GM19438 (cell line): ENCODE measurements around the gene IFT122.
"Not testable (repeated sequence)": the region's sequence is repeated elsewhere in the genome, so short reads cannot be mapped to it uniquely, and the experiment has no call there.

Experiments
- ATAC-seq: cut with Tn5 transposase; IDR thresholded peaks from one replicate; pipeline ENCODE4 v1.9.1; 2021; ENCODE audit warnings: low read depth; ENCODE audit not compliant: unreplicated experiment

IFT122 gene

DNA sequence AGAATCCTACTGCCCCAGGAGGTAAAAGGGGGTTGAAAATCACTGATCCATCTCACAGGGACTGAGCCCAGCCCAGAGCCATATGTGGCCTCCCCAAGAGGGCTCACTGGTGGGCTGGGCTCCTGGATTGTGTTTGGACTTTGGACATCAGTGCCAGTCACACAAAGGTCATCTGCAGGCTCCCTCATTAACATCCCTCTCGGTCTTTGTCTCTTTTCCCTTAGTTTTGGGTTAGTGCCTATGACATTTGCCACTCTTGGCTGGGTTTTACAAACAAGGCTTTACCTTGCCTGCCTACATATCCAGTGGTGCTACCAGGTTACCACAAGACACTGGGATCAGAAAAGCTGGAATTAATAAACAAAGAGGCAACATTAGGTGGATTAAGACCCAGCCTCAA, 27.9 kb downstream of the IFT122 start:
- no peak for ATAC-seq

DNA sequence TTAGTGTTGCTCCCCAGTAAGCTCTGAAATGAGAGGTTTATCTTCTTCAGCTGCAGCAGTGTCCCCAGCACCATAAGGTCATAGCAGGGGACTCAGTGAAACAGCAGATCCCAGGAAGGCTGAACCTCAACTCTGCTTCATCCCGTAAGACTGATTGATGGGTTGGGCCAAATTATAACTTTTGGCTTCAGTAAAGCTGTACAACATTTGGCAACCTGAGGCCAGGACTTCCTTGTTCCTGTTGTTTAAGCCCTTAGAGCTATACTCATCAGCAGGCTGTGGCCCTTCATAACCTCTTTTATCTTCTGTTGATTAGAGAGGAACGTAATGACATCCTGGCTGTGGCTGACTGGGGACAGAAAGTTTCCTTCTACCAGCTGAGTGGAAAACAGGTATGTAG, 29.0 kb downstream of the IFT122 start:
- no peak for ATAC-seq

DNA sequence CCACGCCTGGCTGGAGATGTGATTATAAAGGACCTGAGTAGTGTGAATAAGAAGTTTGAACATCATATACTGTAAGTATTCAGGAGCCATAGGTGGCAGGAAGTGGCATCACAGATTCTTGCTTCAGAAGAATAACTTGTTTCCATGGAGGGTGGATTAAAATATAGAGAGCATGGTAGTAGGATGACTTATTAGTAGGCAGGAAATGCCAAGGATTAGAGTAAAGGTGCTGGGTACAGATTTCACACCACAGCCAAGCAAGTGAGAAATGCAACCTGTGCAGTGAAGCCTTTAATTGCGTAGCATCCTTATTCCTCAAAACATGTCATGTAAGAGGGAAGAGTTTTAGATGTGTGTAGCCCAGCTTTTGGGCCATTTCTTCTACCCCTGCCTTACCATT, 30.8 kb downstream of the IFT122 start:
- no peak for ATAC-seq

DNA sequence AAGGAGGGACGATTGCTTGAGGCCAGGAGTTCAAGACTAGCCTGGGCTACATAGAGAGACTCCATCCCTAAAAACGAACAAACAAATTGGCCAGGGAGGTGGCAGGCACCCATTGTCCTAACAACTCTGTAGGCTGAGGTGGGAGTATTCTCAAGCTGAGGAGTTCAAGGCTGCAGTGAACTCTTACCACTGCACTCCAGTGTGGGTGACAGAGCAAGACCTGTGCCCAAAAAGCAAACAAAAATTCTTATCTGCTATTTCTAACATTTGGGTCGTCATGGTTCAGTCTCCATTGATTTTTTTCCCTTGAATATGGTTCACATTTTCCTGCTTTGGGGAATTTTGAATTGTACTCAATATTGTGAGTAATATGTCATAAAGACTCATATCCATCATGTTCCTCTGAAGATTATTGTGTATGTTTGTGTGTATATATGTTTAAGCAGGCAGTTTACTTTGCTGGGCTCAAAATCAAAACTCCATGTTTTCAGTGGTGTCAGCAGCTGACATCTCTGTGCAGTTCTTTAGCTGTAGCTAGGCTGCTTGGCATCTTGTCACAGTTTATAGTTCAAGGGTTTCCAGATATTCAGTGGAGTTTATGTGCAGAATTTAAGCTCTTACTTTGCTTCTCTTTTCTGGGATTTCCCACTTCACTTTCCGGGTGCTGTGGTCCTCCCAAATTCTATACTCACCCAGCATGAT, 33.2 kb downstream of the IFT122 start:
- ATAC-seq: no peak

DNA sequence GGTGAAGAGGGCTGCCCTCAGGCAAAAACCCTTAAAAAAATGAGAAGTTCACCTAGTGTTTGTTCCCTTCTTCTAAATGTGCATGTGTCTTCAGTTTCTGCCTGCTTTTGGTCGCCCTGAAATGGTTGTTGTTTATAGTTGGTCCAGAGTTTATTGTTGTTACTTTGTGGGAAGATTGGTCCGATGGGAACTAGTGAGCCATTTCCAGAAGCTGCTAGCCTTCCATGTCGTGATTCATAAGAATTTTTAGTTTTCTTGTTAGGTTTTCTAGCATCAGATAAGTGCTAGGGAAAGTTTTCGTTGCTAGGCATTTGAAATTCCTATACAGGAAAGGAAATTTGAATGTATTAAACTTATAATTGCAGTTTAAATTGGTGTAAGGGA, 33.7 kb downstream of the IFT122 start:
- ATAC-seq: no peak

DNA sequence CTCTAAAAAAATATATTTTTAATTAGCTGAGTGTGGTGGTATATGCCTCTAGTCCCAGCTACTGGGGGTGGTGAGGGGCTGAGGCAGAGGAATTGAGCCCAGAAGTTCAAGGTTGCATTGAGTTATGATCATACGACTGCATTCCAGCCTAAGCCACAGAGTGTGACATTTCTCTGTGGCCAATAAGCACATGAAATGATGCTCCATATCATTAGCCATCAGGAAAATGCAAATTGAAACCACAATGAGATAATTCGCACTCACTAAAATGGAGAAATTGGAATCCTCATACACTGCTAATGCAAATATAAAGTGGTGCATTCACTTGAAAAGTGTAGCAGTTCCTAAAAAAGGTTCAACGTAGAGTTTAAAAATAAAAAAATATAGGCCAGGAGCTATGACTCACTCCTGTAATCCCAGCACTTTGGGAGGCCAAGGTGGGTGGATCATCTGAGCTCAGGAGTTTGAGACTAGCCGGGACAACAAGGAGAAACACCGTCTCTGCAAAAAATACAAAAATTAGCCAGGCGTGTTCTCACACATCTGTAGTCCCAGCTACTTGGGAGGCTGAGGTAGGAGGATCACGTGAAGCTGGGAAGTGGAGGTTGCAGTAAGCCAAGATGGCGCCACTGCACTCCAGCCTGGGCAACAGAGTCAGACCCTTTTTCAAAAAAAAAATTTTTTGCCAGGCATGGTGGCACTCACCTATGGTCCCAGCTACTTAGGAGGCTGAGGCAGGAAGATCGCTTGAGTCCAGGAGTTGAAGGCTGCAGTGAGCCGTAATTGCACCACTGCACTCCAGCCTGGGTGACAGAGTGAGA, 35.2 kb downstream of the IFT122 start:
- ATAC-seq: no peak

DNA sequence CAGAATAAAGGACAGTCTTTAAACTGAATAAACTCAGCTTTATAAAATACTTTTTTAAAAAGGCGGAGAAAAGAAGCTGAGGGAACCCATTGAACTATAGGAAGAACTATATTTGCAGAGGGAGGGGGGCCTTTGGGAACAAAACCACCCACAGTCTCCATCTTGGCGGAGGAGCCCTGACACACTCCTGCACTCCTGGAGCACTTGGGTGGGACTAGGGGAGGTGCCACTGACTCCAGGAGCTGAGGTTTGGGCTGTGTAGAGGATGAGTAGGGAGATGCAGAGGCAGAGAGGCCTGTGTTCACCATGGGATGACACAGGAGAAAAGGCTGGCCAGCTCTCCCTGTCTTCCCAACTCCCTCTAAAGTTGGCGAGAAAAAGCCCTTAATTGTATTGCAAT, 35.8 kb downstream of the IFT122 start:
- no peak for ATAC-seq

DNA sequence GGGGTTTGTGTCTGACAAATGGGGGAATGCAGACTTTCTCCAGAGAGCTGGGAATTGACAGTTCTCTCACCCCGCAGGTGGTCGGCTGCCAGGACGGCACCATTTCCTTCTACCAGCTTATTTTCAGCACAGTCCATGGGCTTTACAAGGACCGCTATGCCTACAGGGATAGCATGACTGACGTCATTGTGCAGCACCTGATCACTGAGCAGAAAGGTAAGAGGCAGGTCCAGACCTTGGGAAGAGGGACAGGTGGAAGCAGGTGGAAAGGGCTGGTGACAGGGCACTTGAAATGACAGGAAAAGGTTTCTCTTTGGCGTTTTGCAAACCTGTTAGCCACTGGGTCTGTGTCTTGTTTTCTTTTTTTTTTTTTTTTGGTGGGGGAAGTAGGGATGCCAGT, 36.6 kb downstream of the IFT122 start:
- no peak for ATAC-seq

DNA sequence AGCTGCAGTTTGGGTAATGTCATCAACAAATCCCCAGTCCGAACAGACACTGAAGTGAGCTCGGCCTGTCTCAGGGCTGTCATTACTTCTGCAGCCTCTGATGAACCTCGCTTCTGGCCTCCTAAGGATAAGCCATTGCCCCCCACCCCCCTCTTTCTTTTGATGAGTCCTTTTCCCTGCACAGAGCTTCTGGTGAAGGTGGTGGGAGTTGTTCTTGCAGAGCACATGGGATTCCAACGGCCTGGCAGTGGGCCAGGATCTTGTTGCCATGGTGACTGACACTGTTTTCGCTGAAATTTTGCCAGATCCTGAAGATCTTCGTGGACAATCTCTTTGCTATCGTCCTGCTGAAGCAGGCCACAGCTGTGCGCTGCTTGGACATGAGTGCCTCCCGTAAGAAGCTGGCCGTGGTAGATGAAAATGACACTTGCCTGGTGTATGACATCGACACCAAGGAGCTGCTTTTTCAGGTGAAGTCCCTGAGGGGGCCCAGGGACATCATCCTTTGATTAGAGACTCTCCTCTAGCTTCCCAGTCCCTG, 41.3 kb downstream of the IFT122 start:
- ATAC-seq: not testable (repeated sequence)

DNA sequence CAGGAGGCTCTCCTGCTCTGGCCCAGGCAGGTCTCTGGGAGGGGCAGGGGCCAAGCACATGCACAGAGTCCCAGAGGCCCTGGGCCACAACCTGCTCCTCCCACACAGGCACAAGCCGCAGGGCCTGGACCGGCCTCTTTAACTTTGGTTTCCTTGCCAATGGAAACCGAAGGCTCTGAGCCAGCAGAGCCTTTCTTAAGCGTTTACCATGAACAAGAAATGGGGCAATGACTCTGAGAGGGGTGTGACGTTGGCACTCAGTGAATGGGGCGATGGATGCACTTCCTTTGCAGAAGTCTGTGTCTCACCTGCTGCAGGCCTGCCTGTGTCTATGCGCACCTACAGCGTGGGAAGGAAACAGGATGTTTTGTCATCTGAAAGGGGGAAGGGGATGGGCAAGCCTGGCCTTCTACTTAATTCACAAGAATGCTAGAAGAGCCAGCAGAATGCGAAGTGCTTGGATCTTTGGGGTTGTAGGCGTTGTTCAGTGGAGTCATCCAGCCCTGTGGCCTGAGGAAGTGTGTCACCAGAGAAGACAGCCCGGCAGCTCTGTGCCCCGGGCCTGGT, 41.8 kb downstream of the IFT122 start:
- ATAC-seq: no peak

DNA sequence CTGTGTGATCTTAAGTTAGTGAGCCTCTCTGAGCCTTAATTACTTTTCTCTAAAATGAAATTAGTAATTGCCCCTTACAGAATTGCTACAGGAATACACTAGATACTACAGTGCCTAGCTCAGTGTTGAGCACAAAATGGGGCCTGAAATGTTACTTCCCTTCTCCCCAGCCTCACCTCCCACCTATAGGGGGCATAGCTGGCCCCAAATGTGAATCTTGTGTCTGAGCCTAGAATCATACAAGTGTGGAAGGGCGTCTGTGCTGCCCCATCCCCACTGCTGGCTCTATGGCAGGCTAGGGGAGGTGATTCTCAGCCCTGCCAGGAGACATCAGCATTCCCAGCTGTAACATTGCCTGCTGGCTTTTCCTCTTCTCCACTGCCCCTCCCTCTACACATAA, 42.7 kb downstream of the IFT122 start:
- ATAC-seq: no peak

DNA sequence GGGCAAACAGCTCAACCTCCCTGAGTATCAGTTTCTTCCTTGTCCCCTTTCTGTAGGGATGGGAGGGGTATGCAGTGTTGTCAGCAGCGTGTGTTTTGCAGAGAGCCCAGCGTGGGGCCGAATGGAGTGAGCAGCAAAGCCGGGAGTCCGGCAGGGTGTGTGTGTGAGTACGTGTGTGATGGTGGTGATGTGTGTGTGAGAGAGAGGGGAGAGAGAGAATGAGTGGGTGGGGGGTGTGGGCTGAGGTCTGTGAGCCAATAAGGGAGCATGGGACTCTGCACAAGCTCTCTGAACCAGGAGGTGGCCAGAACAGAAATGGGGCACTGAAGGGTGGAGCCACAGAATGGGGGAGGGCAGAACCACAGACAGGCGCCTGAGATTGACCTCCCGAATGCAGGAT, 43.8 kb downstream of the IFT122 start:
- no peak for ATAC-seq

DNA sequence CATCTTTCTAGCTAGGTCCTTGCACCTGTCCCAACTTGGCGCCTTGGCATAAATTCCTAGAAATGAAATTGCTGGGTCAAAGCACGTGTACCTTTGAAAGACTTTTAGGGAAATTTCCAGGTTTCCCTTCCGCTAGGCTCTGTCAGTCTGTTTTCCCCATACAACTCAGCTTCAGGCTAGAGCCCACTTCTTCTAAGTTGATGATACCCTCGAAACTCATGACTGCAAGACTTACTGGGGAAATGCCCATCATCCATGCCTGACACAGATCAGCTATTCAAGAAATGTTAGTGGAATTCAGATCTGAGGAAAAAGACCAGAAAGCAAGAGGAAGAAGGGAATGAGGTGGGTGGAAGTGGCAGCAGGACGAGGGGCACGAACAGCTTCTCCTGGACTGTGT, 45.1 kb downstream of the IFT122 start:
- ATAC-seq: not testable (repeated sequence)

DNA sequence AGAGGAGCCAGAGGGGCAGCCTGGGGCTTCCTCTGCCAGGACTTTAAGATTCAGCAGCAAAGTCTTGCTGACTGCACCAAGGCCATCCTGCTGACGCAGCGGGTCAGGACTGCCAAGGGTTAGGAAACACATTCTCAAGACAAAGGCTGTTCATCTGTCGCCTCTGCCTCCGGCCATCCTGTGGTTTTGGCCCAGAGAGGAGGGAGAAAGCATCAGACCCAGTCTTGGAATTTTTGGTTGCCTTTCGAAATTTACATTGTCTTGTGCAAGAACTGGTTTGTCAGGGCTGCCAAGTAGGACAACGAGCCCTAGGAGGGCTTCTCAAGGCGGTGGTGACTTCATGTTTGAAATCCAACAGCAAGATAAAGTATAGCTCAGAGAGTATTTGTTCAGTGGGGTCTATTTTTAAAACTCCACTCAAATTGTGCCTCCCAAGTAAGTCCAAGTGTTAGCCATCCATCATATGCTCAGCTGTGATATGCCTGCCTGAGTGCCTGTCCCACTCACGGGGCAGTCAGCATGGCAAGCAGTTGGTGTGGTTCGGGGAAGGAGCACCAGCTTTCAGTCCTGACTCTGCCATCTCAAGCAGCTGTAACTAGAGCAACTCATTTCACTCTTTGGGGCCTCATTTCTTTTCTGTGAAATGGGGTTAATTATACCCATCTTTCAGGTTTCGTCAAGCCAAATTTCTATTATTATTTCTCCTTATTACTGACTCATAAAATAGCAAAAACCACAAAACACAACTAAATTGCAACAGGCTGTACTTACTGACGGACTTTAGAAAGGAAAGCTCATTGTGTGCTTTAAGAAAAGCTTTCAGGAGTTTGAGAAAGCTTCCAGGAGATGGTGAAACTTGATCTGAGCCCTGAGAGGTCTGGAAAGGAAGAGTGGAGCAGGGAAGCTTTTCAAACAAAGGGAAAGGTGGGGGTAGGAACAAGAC, 46.0 kb downstream of the IFT122 start:
- ATAC-seq: no peak

DNA sequence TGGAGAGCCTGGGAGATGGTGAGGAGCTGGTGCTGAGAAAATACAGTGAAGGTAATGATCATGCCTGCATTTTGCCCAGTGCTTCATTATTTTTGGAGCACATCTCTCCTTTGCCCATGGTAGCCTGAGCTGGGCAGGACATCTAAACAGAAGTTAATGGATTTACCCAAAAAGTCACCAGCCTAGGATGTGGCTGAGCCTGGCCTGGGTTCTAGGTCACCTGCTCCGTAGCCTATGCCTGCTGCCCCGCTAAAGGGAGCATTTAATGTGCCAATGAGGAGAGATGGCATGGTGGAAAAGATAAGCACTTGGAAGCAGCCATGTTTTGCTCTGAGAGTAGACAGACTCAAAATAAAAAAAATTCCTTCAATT, 46.6 kb downstream of the IFT122 start:
- ATAC-seq: no peak

DNA sequence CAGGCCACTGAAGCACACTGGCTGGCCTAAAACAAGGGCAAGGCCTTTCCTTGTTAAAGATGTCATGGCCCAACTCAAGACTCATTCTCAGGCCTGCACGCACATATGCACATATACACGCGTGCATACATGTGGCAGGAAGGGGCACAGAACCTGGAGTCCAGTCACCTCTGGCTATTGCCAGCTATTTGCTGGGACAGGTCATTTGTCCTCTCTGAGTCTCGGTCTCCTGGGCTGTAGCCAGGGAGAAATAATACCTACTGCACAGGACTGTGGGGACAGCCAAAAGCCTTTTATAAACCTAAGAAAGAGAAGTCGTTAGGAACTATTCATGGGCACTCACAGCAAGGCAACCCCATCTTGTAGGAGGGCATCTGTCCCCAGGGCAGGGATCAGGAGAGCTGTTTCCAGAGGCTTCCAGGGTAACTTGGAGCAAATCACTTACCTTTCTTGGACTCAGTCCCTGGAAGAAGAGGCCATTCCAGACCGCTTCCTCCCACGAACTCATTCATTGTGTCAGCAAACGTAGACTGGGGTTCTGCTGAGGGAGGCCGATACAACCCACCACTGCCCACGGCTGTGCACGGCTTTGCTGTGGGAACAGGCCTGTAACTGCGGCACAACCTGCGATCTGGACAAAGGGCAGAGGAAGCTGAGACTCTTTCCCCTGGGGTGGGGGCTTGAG, 47.3 kb downstream of the IFT122 start:
- no peak for ATAC-seq

DNA sequence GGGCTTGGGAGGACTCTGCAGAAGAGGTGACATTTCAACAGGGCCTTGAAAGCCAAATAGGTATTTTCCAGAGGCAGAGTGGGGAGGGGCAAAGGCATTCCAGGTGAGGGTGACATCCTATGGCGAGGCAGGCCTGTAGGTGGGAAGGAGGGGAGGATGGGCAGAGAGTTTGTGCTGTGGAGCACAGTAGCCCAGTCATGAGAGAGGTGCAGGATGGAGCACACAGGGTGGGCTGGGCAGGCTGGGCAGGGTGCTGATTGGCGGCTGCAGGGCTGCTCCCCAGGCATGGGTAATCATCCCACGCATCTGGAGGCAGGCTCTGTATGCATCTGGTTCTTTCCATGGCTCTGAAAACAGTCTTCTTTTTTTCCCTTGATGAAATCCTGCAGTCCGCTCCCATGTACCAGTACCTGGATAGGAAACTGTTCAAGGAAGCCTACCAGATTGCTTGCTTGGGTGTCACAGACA, 47.9 kb downstream of the IFT122 start:
- not testable (repeated sequence) for ATAC-seq

DNA sequence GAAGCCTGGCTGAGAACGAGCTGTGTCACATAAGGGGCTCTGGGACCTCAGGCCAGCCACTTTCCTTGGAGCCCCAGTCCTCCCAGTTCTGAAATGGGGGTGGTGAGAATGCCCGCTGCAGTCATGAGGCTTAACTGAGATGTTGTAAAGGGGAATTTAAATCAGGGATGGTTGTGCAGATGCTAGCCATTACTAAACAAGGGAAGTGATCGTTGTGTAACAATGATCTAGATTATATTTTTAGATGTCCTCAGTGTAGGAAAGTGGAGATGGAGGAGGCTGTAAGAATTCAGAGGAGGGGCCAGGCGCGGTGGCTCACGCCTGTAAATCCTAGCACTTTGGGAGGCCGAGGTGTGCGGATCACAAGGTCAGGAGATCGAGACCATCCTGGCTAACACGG, 49.2 kb downstream of the IFT122 start:
- not testable (repeated sequence) for ATAC-seq

DNA sequence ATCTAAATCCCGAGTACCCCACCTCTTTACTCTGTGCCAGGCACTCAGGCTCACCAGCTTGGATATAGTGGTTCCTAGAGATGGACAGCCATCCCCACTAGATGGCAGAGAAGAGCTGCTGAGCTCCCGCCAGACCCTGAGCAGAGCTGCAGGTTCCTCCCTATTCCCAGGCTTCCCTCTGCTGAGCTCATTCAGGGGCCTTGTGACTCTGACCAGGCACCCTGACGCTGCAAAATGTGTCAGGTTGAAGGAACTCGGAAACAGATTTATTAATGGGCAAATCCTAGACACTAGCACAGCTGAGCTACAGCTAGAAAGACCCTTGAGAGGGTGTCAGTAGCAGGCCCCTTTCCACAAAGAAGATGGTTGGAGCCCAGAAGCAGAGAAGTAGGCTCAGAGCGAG, 50.2 kb downstream of the IFT122 start:
- ATAC-seq: peak; percentile 70

DNA sequence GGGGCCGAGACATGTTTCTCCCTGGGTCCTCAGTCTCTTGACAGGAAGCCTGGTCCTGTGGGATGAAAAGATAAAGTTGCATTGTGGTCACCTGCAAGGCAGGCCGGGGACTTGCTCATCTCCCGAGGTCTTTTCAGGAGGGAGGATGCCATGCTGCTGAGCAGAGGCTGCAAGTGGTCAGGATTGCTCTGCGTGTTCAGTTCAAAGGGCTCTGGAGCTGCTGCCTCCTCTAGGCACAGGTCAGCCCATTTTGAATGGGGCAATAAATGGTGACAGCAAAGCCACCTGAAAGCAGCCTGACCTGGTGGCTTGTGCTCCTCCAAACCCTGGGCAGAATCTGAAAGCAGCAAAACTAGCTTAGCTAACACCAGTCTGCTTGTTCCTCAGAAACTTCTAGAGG, 51.1 kb downstream of the IFT122 start:
- not testable (repeated sequence) for ATAC-seq
